Glomerular visceral epithelial cell (primary cell): ENCODE measurements around the gene CLIC5.
A peak's percentile ranks its signal among the peaks of the same experiment; 100 is the strongest.

Experiments used
- DNase-seq: peaks from one replicate; pipeline ENCODE4 v3.0.0-alpha.2; 2016; ENCODE audit errors: extremely low spot score

CLIC5 gene

DNA sequence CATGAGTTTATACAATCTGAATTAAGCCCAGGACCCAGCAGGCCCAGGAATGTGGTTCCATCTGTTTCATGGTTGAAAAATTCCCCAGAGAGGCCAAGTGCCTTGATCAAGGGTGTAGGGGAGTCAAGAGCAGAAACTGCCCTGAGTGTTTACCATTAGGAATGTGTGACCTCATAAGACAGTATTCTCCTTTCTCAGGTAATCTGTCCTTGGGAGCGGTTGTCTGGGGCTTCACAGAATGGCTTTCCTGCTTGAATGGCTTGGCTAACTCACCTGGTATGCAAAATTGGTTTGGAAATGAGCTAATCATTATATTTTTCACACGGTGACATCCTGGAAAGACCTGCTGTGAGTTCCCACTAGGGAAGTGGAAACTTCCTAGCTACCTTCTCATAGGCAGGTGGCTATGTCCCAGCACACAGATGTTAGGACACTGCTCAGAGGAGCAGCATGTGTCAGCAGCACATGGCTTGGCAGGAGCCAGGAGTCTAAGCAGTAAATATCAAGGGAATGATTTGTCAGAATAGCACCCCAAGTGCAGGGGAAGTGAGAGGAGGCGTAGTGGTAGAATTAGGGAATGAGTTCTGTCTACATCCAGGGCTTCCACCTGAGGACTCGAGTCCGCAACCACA, 17.7 kb downstream of the CLIC5 start:
- peak; percentile 12 for DNase-seq

DNA sequence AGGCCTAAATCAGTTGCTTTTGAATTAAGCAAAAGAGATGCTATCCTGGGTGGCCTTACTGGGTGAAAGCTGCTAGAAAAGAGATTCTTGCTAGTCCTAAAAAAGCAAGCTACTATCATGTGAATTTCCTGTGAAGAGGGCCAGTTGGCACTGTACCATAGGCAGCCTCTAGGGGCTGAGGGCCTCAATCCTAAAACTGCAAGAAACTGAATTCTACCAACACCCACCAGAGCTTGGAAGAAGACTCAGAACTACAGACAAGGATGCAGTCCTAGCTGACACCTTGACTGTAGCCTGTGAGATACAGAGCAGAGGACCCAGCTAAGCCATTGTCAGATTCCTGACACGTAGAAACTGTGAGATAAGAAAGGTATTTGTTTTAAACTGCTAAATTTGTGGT, 24.5 kb downstream of the CLIC5 start:
- no peak for DNase-seq

DNA sequence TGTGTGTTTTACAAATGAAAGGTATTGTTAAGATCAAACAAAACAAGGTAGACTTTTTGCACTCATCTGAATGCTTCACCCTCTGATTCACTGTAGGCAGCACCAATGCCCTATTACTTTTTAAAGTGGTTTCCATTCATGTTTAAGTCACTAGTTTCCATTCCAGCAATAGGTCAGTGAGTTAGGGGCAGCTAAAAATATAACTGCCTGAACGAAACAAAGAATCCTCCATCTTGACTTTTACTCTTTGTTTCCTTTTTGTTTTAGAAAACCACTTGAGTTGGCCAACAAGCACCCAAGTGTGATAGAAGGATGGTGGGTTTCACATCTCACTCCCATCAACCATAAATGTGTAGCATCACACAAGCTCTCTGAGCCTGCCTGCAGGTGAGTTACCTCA, 25.5 kb downstream of the CLIC5 start:
- no peak for DNase-seq

DNA sequence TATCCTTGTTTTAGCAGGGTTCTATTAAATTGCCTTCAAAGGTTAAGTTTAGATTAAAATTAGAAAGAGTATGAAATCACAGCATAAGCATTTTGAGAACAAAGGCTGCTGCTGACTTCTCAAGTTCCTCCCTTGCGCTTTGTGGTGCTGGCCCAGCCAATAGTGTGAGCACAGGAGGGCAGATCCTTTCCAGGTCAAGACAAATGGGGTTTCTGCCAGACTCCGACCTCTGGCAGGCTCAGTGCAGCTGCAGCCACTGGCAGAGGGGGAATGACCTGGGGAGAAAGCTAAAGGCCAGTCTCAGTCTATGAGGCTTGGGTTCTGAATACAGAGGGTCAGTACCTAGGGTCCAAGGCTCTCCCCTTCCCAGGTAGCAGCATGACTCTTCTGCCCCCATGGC, 27.0 kb downstream of the CLIC5 start:
- no peak for DNase-seq

DNA sequence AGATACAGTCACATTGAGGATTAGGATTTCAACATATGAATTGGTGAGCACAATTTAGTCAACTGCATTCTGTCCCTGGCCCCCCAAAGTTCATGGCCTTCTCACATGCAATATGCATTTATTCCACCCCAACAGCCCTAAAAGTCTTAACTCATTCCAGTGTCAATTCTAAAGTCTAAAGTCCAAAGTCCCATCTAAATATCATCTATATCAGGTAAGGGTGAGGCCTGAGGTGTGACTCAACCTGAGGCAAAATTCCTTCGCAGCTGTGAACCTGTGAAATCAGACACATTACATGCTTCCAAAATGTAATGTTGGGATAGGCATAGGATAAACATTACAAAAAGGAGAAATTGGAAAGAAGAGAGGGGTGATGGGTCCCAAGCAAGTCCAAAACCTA, 27.8 kb downstream of the CLIC5 start:
- no peak for DNase-seq

DNA sequence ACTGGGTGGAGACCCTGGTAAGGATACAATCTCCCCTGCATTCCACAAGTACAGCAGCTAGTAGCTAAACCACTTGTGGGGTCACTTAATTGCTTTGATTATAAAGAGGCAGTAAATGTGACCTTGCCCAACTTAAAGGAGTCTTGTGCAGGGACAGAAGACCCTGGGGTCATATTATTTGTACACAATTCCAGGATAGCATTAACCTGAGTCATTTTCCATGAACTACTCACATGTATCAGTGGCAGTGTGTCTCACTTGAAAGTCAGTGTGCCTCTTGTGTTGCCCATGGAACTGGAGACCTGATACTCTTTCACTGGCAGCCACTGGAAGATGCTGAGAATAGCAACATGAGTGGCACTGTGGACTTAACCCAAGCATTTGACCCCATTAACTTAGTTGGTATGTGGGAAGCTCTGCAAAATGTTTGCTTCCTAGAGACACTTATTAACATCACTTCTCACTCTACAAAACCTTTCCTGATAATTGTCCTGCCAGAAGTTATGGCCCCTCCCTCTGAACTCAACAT, 28.9 kb downstream of the CLIC5 start:
- DNase-seq = no peak

DNA sequence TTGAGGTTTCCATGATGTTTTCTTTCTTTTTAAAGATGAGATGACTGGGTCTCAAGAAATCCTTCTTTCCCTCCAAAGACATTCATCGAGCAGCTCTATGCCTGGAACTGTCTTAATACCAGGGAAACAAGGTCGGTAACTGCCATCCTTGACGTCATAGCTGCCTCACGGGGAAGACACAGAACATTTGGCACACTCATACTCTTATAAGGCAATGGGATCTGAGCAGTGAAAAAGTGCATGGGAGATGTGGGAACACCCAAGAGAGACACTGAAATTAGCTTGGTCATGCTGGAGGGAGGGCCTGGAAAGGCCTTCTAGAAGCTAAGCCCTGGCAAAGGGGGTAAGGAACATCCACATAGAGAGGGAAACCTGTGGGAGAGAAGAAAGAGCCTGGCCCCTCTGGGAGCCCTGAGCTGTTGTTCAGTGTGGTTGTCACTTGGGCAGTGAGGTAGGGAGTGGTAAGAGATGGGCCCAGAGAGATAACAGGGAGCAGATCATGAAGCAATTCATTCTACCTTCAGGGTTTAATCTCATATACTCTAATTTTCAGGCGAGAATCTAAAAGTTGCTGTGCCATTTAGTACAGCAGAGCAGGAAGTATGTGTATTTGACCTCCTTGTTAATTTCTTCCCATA, 30.8 kb downstream of the CLIC5 start:
- DNase-seq = no peak

DNA sequence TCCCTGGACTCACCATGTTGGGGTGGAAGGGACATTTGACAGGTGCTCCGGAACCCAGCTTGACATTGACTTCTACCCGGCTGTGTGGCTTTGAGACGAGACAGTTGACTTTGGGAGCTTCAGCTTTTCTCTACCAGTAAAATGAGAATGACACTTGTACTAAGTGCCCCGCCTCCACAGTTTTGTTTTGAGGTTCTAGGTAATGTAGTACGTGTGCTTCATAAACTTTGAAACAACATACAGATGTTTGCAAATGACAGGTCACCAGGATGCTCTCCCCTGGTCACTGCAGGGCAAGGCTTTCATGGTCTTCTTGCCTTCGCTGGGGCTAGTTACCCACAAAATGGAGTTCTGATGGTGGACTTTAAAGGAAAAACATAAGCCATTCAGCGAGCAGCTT, 31.3 kb downstream of the CLIC5 start:
- no peak for DNase-seq

DNA sequence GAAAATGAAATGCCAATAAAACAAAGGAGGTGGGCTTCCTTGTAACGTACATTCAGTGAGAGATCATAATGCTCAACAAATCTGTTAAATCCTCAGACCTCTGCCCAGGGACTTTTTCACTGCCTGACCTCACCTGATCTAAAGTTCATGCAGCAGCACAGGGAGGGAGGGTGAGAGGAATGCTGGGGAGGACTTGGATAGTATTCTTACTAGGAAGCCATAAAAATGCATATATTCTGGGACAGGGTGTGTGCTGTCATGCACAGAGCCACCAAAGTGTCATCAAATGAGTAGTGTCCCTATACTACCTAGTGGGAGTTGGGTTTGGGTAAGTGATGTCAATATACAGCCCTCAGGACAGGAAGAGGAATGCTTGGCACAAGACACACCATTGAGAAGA, 32.6 kb downstream of the CLIC5 start:
- no peak for DNase-seq

DNA sequence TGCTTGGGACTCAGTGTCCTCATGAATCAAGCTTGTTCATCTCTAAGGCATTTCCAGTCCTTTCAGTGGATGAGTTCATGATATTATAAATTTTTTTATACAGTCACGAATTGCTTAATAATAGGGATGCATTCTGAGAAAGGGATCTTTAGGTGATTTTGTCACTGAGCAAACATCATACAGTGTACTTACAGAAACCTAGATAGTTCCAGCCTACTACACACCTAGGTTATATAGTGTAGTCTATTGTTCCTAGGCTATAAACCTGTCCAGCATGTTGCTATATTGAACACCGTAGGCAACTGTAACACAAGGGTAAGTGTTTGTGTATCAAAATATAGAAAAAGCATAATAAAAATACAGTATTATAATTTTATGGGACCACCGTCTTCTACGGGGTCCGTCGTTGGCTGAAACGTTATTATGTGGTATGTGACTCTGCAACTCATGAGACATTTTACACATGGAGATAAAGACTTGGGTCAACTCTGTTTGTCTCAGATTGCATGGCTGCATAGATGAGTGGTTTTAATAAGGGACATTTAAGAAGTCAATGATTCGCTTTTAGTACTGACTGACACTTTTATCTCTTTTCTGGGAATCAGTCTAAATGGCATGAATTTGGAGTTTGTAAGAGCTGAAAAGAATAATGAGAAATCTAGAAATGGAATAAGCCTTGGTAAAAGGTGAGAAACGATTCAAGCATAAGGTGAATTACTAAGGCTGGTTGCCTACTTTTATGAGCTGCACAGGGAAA, 33.2 kb downstream of the CLIC5 start:
- DNase-seq = no peak

DNA sequence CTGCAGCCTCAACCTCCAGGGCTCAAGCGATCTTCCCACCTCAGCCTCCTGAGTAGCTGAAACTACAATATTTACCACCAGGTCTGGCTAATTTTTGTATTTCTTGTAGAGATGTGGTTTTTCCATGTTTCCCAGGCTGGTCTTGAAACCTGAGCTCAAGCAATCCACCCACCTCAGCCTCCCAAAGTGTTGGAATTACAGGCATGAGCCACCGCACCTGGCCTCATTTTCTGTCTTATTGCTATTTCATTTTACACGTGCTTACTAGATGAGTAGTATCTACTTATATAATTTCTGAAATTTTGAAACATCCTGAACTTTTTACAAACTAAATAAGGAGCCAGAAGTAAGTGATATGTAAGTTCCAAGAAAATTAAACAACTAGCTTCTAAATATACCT, 34.6 kb downstream of the CLIC5 start:
- no peak for DNase-seq

DNA sequence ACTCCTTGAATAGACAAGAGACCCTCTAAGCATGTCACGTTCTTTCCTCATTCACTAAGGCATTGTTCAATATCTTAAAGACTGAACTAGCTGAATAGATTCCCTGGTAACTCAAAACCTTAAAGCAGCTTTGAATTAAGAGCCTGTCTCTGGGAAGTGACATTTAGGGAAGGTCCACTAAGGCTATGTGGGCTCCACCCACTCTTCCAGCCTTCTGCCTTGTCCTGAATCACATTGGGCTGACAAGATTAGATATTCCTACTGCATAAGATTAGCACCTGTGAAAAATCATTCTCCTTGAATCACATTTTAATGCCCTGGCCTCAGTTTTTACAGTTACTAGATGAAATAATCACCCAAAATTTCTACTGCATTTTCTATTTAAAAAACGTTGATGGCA, 36.3 kb downstream of the CLIC5 start:
- DNase-seq = no peak

DNA sequence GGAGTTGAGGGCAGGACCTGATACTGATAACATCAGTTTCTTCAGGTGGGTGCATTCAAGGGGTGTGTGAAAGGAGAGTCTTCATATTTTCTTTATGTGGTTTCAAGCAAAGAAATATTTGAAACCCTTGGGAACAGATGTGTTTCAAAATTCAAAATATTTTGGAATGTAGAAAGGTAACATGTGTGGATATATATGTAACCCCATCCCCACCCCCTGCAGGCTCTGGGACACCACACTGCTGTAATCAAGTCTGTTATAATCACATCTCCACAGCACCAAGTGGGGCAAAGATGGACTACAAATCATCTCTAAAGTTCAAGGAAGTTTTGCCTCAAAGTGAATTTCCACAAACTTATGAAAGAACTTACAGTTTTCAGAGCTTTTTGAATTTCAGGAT, 41.1 kb downstream of the CLIC5 start:
- DNase-seq = no peak

DNA sequence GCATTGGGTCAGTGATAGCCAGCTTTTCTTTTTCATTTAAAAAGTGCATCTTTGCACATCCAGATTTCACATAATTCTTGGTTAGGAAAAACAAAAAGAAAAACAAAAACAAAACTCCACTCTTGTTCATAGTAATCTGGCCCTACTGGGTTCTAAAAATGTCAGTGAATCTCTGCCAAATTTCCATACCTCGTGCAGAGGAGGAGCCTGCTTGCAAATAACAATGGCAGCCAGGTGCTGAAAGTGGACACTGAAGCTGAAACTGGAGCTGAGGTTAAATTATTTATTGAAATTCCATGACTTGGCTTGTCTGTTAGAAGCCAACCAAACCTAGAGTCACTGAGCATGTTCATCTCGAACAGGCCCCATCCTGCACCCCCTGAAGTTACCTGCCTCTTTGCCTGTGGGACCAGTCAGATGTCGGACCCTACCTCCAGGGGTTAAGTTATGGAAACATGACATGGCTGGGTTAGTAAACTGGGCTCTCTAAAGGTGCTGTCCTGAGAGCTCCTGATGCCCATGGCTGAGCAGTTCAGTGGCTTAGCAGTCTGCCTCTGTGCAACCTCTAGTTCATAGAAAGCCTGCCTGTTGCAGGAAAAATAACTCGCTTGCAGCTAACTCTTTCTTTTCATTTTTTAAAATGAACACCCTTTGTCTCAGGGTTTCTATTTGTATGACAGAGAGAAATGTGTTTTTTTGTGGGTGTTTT, 42.7 kb downstream of the CLIC5 start:
- no peak for DNase-seq

DNA sequence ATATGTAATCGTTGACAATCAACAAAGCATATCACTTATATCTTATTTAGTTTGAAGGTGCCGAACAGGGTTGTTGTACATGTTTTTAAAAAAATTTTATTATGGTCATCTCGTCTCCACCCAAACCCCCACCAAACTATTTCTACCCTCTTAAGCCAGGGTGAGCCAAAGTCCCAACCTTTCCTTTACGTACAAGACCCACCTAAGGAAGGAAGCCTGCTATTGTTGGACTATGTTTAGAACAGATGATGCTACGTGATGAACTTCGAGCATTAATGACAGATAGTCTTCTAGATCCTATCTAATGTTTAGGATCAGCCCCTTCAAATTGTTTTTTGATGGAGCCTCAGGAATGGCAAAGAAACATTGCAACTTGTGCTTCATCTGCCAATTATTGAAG, 44.4 kb downstream of the CLIC5 start:
- no peak for DNase-seq

DNA sequence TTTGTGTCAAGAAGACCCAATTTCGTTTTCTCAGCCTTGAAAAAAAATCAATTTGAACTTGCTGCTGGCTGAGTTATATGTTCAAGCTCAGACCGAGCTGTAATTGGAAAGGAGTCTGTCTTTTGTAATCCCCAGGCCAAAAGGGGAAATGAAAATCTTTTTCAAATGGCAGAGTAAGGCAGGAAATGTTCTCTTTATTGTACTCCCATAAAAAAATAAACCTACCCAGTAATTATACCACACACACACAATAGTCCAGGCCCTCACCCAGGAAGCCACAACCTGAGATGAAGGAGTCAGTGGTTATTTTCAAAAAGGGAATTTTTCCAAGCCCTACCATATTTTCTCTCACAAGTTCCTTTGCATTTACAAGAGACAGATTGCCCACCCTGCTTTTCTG, 45.3 kb downstream of the CLIC5 start:
- no peak for DNase-seq

DNA sequence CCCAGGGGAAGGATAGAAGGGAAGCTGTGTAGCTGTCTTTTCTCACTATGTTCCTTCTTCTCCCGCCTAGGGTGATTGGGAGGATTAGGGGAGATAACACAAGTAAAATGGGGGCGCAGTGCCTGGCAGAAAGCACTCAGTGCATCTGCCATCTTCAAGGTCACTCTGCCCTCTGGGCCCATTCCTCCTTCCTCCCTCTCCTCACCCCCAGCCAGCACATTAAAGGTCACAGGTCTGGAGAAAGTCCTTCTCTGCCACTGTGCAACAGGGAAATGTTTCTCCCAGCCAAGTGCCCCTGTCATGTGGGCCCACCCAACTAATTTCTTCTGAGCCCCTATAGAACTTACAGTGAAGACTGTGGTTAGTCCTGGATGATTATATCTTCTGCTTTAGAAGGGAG, 45.8 kb downstream of the CLIC5 start:
- no peak for DNase-seq

DNA sequence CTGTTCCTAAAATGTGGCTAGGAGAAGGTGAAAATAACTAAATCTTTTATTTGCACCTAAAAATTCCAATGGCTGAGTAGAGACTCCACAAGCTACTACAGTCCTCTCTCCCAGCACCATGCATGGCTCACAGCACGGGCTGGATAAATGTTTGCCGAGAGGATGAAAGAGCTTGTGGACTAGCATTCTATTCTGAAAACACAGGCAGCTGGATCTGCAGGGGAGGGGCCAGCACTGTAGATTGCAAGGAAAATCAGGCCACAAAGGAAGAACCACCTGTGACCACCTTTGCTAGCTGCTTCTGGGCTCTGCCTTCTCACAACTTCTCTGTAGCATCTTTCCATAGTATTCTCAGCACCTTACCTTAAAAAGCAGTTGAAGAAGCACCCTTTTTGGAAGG, 46.6 kb downstream of the CLIC5 start:
- no peak for DNase-seq

DNA sequence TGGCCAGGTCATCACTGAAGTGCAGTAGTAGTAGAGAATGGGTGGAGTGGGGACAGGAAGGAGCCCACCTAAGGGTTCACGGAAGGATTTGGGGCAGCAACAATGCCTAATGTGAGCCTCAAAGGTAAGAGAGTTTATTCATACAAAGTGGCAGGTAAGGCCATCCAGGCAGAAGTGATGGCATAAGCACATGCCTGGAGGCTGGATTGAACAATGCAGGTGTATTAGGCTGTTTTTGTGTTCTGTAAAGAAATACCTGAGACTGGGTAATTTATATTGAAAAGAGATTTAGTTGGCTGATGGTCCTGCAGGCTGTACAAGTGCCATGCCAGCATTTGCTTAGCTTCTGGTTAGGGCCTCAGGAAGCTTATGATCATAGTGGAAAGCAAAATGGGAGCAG, 48.3 kb downstream of the CLIC5 start:
- DNase-seq = no peak

DNA sequence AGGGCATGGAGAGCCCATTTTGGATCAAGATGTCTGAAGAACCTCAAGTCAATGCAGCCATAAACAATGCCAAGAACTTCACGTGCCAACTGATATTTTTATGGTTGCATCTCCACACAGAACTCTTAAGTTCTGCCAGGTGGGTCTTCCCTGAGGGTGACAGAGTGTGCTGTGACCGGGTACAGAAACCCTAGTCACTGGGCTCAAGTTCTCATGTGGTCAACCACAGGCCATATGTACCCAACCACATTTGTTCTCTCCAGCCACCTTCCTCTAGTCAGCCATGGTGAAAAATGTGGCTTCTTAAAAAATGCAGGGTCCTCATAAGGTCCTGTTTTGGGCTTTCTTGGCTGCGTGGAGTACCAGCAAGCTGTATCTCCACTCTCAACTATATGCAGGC, 48.9 kb downstream of the CLIC5 start:
- DNase-seq = no peak

DNA sequence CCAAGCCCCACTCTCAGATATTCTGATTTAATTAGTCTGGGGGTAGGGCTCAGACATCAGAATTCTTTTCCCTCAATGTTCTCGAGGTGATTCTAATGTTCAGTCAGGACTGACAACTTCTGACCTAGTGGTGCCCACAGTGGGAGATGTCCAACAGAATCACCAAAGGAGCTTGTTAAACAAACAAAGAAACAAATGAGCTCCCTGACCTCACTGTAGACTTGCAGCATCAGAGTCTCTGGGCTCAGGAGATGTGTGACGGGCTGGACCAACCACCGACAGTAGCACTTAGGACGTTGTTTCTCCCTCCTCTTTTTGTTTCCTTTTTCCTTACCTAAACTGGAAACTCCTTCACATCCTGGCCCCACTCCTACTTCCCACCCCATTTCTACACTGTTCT, 49.3 kb downstream of the CLIC5 start:
- no peak for DNase-seq

DNA sequence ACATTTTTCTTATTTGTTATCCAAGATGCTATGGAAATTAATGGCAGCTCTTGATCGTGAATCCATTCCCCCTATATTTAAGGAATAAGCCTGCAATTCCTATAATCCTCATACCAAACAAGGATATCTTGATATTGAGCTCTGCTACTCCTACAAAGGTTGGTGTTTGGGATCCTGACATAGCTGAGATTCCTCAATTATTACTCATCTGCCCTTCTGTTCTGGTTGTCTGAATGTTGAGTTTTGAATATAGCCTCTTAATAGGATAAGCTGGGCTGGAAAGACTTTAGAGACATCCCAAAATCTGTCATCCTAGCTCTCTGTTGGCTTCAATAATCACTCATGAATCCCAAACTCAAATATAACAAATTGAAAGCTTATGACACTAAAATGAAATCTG, 49.9 kb downstream of the CLIC5 start:
- DNase-seq = peak; percentile 69

DNA sequence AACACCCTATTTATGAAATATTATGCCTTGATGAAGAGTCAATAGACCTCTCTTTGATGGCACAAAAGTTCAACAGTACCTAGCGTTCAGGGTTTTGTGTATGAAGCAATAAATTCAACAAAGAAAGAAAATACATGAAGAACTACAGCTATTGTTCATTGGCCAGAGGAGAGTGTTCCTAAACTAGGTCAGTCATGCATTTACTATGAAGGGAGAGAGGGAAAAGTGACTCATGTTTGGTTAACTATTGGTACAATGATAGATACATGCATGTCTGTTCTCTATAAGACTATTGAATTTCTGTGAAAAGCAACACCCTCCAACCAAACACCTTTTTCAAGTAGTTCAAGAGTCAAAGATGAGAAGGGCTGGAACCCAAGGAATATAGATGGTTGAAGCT, 50.7 kb downstream of the CLIC5 start:
- peak; percentile 28 for DNase-seq
